Hematopoietic multipotent progenitor cell treated with erythropoietin and hydrocortisone succinate and interleukin-3 and kit ligand, for 8 days (in vitro differentiated cells): Measurements from ENCODE around the gene MICAL3.
A peak's percentile ranks its signal among the peaks of the same experiment; 100 is the strongest.

Source experiments
- DNase-seq: peaks from one replicate; pipeline ENCODE4 v3.0.0-alpha.2; 2015

Gene MICAL3

DNA sequence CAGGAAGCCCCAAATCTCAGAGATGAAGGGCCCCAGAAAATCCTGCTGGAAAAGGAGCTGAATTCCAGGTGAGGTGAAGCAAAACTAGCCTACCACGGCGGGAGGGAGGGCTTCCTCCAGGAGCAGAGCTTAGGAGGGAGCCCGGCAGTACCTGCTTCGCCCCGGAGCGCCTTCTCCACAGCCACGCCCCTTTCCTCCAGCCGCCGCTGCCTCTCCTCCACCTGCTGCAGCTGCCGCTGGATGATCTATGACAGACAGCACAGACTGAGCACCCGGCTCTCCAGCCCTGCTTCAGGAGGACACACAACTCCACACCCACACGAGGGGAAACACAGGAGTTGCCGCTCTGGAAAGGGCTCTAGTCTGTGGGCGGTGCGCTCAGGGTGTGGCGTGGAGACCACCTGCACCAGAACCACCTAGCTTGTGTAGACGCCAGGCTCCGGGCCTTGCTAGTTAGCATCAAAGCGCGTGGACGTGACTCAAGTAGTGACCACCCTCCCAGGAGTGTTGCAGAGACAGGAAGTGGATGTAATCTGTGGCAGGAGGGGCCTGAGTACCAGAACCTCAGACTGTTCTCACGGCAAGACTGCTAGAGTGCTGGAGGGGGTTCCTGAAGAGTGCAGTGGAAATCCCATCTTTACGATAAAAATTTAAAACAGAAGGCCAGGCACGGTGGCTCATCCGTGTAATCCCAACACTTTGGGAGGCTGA, 215.5 kb downstream of the MICAL3 start:
- DNase-seq = no peak

DNA sequence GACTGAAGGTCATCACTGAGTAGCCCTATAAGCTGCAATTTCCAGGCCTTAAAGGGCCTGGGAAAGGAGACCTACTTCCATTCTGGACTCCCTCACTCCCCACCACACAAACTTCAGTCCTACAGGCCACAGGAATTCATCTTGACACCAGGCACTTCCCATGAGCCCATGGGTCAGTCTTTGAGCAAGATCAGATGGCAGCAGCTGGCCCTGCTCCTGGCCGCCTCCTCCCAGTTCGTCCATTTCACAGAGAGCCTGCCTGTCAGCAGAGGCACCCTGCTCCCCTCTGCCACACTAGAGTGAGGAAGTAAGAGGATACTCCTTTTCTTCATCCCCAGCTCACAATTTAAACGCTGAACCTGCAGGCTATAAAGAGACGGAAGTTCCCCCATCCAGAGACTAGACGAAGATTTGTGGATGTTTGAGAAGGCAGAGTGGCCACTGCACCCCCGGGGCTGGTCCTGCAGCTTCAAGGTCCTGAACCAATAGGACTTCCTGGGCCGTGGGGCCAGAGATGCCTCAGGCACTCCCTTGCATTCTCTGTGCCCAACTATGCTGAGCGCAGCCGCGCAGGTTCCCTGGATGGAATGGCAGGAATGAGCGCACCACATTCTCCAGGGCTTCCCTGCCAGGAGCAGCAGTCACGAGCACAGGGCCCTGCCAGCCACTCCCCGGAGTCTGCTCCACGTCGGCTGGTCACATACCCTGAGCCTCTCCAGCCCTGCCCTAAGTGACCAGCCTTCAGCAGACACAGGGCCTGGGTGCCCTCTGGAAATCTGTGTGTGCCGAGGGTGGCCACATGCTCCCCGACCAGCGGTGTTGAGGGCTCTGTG, 216.6 kb downstream of the MICAL3 start:
- DNase-seq = no peak

DNA sequence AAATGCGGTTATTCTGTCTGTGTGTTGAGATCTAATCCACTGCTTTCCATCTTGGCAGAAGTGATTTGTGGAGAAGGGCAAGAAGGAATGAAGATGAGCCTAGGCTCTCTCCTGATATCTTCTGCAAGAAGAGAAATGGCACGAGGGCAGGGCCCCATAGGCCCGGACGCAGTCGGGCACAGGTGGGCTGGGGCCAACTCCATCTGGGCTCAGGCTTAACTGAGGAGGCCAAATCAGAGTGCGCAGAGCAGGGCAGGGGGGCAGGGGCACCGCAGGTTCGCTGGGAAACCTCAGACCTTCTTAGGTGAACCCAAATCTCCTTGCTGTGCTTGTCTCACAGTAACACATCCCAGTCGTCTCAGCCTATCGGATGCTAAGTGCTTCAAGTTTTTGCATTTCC, 217.3 kb downstream of the MICAL3 start:
- no peak for DNase-seq

DNA sequence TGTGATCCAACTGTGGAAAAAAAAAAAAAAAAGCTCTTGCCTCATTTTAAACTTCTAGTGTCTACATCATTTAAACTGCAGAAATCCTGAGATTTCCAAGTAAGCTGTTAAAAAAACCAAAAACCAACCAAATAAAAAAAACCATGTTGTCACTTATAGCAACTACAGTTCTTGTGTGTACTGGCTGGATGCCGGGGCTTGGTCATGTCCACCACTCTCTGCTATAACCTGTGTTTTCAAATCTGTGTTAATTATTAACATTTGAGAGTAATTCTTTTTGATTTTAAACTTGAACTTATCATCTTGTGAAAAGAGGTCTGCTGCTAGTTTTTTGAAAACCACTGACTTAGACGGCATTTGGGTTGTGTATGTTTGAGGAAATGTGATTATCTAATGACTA, 217.9 kb downstream of the MICAL3 start:
- DNase-seq = no peak

DNA sequence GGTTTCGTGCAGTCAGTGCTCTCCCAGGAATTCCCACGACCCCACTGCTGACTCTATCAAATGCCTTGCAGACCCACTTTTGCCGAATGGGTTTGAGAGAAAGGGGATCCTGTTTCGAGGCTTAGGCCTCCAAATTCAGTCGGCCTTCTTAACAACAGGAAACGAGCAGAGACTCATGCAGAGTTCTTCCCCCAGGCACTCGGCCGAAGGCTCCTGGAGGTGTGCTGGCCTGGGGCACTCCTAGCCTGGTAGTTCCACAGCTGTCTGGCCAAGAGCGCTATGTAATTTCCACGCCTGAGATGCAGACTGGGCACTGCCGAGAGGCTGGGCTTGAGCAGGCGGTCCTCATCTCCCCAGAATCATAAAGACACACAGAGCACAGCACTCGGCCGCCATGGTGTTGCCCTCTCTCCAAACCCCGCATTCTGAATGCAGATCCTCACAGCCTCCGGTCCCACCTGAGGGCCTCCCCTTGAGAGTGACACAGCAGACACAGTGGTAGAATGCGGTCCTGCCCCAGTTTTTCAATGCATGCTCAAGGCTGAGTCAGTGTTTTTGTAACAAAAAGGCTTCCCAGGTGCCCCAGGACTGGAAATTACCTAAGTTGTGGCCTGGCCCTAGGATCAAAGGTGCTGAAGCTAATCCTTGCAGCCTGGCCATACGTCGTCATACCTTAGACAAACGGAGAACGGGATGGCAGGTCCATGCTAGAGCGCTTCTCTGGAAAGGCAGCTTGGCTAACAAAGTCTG, 219.9 kb downstream of the MICAL3 start:
- no peak for DNase-seq

DNA sequence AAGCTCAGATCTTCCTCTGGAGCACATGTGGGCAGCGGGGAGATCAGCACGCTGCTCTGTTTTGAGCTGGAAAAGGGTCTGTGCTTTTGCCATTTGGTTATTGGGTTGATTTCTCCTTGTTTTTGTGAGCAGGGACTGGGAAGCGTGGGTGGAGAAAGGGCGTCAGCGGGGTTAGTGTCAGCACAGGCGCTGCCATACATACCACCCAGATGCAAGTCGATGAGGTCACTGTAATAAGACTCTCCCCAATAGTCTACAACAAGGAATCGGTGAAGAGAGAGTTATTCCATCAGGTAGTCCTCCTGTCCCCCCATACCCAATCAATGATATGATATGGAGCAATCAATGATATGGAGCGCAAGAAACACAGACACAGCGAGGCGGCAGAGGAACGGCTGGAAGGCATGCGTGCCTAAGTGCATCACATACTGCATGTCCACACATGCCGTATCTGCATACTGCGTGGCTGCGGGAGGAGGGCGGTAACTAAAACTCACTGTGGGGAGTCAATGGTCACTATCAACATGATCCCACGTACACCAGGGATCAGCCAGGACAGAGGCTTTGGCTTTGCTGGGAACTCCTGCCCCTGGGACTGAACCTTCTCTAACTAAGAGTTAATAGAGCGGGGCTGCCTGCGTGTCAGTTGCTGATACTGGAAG, 220.6 kb downstream of the MICAL3 start:
- no peak for DNase-seq

DNA sequence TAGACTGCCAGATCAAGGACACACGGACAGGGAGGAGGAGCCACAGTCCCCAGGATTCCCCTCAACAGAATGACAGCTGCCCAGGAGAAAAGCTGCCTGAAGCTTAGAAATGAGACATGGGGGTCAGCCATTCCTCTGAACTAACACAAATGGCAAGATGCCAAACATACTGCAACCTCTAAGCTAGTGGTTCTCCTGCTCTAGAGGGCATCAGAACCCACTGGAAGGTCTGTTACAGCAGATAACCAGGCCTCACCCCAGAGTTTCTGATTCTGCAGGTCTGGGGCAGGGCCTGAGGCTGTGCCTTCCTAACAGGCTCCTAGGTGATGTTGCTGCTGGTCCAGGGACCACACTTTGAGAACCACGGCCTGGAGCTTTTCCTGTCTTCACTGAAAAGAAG, 221.5 kb downstream of the MICAL3 start:
- DNase-seq = peak; percentile 96

DNA sequence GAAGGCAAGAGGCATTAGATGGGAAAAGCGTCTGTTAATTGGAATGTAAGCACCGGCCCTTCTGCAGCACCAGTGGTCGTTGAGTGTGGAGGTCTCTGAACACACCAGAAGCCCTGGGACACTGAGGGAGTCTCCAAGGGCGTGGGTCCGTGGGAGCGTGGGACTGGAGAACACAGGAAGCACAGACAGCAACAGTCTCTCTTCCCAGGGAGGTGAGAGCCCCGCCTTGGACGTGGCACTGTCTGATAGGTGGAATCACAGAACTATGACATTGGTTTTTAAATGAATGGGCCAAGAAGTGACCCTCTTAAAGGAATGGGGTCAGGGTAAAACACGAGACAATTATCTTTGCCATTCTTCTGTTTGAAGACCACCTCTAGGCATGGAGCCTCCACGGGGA, 221.9 kb downstream of the MICAL3 start:
- no peak for DNase-seq

DNA sequence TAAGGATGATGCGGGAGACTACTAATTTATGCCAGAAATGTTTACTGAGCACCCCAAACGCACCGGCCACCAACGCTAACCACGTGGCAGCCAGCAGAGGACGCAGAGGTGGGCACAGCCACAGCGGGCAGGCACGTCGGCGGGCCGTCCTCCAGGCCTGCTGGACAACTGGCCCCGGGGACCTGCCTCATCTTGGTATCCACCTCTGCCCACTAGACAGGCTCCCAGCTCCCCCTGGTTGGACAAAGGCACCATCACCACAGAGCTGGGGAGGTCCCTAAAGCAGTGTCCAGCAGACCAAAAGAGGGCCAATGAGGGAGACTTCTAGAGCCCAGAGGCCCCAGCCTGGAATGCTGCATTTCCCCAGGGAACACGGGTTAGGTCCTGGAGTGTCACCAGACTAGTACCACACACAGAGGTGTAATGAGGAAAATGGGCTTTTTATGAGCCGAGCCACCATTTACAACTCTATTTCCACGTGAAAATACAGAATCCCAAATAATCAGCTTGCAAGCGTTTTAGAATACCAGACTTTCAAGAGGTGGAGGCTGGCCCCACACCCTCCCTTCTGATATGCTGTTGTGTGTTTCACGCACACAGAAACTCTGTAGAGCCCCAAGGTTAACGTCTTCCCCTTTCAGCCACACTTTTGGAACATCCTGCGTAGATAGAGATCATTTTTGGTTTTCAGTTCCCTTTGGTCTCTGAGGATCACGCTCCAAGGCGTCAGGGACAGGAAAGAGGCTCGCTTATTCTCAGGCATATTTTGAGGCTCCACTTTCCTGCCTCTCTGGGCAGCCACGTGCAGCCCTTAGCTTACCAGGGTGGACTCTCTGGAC, 226.4 kb downstream of the MICAL3 start:
- peak; percentile 28 for DNase-seq

DNA sequence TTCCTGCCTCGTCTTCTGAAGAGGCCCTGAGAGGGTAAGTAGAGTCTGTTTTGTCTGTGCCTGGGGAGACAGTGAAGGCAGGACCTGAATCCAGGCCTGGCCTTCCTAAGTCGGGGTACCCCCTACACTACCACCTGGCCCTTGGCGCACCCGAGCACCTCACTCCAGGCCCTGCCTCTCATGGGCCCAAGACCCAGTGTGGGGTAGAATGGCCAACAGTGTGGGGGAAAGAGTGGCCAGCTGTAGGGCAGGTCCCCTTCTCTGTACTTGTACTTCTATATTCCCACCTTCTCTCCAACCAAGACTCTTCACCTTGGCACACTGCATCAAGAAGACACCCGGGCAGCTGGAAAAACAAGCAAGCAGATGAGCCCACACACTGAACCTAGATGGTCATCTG, 227.7 kb downstream of the MICAL3 start:
- no peak for DNase-seq

DNA sequence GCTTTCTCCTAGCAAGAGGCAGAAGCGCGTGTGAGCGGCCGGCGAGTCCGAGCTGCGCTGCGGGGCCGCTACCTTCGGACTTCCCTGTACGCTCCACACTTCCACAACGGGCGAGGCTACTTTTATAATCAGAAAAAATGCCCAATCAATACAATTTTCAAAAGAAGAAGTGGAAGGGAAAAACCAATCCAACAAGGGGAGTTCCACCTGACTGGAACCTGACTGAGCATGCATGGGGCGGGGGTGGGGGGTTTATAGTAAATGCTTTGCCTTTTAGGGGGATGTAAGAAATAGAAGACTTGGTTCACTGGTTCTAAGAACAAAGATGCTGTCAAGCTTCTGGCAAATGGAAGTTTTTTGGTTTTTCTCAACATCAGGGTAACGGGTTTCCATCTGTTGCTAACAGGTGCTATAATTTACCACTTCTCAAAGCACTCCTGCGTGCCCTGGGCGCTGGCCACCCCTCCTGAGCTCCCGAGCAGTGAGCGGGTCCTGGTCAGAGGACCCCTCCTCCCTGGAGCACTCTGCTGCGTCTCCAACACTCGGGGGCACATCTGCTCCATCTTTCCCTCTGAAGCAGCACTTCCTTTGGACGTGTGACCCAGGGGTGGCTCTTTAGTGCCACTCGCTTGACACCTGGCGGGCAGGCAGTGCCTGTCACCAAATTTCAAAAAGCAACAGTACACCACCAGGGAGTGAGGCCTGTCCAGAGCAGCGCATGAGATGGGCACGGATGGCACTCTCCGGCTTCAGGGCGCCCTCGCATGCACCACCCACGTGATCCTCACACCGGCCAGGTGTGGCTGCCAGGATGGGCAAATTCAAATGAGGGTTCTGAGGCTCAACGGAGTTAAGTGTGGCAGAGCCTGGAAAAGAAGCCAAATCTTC, 228.5 kb downstream of the MICAL3 start:
- DNase-seq = no peak

DNA sequence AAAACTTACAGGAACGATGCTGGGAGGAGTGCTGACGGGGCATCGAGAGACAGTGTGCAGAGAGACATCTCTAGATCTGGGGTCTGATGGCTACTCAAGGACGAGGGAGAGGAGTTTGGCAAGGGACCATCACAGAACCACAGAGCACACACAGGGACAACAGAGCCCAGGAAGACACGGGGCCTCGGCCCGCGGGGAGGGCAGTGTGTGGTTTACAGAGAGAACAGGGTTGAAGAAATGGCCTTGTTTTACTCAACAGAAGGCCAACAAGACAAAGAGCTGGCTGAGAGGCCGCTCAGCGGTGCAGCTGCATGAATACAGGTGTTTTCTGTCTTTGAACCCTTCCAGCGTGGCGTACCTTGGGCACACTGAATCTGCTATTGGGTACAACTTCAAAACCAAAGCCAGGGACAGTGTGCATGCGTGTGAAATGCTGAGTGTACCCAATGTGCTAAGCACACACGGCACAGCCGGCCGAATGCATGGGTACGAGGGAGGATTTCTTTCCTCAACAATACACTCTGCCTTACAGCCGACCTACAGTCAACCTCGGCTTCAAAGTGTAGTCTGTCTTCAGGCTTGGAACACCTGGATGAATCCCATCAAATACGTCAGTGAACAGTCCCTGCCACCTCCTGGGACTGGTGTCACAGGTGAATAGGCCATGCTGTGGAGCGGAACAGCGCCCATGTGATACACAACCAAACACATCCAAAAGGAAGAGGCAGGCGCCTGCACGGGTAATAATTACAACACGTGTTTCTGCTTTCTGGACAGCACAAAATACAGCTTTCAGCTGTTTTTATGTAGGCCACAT, 229.4 kb downstream of the MICAL3 start:
- DNase-seq = no peak

DNA sequence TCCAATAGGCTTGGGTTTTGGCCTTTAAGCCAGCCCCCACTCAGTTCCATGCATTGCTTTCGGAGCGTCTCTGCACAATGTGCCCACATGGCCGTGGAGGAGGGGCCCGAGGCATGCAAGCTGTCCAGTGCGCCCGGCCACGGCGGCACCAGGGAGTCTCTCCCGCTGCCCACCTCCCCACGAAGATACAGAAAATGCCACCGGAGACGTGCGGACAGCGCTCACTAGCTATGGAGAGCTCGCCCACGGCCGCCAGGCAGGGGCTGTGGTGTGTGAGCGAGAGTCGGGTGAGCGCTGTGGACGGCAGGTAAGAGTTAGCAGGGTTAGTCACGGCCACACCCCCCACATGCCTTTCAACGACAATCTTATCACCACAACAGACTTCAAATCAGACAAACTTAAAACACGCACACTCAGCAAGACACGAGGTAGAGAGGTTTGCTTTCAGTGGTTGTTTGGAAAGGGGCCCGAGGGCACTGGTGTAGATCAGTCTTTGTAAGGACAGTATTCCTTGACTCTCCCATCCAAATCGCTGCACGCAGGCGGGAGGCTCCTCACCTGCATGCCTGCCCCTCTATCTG, 231.4 kb downstream of the MICAL3 start:
- peak; percentile 52 for DNase-seq

DNA sequence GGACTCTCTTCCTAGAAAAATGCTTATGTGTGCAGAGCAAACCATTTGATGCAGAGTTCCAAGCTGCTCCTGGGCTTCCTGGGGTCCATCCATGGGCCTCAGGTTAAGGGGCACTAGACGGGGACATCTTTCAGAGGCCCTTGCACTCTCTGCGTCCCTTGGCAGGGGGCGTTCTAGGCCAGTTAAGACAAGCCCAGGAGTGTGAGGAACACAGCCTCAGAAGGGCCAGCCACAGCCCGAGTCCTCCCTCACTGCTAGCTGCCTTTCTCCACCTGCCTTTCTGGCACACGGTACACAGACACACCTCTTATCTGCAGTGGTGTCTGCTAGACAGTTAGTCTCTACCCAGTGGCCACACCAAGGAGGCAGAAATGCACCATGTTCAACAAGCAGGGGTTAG, 232.1 kb downstream of the MICAL3 start:
- peak; percentile 70 for DNase-seq

DNA sequence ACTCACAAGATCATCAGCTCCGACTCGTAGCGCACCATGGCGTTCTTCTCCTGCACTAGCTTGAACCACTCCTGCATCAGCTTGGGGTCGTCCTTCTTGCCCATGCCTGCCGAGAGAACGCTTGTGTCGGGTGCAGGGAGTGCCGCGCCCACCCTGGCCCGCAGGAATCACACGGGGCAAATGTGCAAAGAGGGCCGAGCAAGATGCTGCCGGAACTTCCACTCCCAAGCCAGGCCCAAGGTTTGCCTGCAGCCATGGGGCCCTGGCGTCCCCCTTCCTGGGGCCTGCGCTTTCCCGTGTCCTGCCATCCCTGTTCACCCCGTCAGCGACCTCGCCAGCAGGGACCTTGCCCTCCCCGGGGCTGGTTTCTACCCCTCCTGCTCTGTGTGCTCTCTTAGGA, 233.2 kb downstream of the MICAL3 start:
- no peak for DNase-seq

DNA sequence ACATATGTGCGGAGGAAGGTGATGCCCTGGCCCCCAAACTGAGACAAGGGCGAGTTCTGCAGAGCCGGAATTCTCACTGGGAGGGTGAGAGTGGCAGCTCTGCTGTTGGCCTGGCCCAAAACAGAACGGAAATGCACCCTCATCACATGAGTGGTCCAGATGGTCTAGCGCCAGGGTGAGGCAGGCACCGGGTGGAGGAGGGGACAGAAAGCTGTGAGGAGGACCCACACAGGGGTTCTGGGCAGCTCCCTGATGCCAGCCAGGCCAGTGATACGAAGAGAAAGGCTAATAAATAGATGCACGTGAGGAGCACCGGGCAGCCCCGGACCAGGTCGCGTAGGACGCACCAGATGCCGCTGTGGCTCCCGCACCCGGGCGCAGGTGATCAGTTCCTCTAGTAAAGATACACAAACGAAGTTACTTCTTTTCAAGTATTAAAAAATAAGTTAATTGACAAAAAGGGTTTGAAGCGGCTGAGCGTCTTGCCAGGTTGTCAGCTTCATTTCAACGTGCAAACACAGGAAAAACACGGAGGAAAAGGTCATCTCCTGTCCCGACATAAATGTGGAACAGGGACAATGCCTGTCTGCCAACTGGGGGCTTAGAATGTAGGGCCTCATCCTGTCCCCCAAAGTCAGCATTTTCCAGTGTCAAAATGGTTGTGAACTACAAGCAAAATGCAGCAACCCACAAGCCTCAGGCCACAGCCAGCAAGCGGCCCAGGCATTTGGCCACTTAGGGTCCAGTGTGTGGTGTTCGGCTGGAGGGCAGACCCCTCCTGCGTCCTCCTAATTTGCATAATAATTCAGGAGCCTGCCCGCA, 234.8 kb downstream of the MICAL3 start:
- DNase-seq = no peak

DNA sequence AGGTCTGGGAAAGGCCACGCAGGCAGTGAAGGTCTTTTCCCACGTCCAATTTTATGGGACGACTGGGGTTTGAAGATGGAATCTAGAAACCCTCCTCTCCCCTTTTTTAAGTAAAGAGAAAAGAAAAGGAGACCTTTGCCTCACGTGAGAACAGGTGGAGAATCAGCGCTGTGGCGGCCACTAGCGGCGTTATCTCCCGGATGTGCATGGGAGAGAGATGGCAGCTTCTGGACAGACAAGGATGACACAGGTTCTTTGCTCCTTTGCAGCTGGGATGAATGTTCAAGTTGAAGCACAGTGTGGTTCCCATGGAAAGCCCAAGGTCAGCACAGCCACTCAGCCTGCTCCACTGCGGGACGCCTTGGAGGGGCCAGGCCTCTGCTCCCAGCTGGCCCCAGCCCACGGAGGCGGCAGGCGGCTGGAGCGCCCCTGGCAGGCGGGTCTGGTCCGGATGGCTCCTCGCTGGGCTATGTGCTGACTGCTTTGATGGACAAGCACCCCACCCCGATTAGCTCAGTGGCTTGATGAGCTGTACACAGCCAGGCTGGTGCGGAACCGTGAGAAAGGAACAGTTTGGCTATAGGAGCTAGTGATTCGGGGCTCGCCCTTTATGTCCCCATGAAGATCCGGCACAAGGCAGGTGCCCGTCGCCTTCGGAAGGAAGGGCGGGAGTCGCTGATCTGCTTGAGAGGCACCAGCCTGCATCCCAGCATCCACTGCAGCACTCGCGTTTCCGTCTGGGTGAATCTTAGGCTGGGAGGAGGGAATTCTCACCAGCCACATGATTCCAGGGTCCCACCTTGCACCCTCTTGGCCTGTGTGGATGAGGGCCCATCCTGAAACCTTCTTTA, 235.6 kb downstream of the MICAL3 start:
- DNase-seq = no peak
